Limb (tissue), 2 donors: ENCODE data around the gene NME1.

Experiments used
- DNase-seq, 2 donors: peaks; one replicate each; pipeline ENCODE4 v3.0.0-alpha.2; 2016; ENCODE audit errors: extremely low spot score in 2 of 2

Gene NME1

GRCh38 chr17:51189162-51189561, 35.8 kb downstream of the NME1 start:
- no peak for DNase-seq

- DNase-seq = no peak
Observed at GRCh38 chr17:51189628-51190027, 36.3 kb downstream of the NME1 start.

- DNase-seq = no peak
Observed at GRCh38 chr17:51191895-51192294, 38.5 kb downstream of the NME1 start.

GRCh38 chr17:51197754-51198153, 44.4 kb downstream of the NME1 start:
- no peak for DNase-seq

- no peak for DNase-seq
Observed at GRCh38 chr17:51200295-51200694, 46.9 kb downstream of the NME1 start.

- no peak for DNase-seq
Observed at GRCh38 chr17:51200846-51201245, 47.5 kb downstream of the NME1 start.

GRCh38 chr17:51203838-51204237, 50.5 kb downstream of the NME1 start:
- no peak for DNase-seq
